Renal pelvis (tissue), 4 donors: ENCODE measurements around the gene EMP3. TPM values are rescaled to one million over a fixed set of nuclear protein-coding genes. Genes with fewer than 3 reads are reported as not detected.

Source experiments
- DNase-seq: peaks from one replicate; pipeline ENCODE4 v3.0.0-alpha.2; 2013
- polyA plus RNA-seq, 3 donors: library from polyadenylated mRNA; unstranded; fragments of 120-200 nt; gene quantifications; one replicate each; pipeline ENCODE4 v1.2.1, GENCODE V29; 2013; ENCODE audit not compliant: insufficient read length in 3 of 3

The EMP3 gene
- polyA plus RNA-seq, 3 donors = 61.0 to 85.5 (median 67.3) TPM

GRCh38 chr19:48340995-48341394 is 15.6 kb downstream of the EMP3 start:
- DNase-seq = no peak

GRCh38 chr19:48341515-48342413 is 16.4 kb downstream of the EMP3 start:
- DNase-seq = no peak

- DNase-seq = no peak
Observed at GRCh38 chr19:48342414-48342738, 17.0 kb downstream of the EMP3 start.

DNA sequence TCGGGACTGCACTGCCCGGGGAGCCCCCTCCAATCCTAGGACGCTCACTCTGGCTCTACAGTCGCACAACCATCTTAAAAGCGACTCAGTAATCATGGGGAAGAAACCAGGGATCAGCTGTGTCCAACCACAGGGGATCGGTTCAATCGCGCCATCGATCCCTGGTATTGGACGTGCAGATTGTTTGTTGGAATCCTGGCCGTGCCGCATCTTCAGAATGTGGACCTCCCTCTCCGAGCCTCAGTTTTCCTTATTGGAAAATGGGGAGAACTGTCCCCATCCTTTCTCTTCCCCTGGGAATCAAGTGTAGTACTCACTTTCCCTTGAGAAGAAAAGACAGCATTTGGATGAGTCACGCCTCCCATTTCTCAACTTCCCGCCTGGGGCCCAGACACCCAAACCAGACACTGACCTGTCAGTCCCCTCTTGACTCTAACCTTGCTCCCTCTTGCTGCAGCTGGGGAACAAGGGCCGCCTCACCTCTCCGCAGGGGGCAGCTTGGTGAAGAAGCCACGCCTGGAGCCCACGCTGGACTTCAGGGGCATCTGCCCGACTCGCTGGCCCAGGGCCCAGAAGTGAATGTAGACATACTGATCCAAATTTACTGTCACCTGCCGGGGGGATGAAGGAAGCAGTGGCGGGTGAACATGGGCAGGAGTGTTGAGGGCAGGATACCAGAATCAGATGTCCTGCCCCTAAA is 17.6 kb downstream of the EMP3 start:
- DNase-seq = no peak

GRCh38 chr19:48344892-48345291 is 19.5 kb downstream of the EMP3 start:
- DNase-seq = no peak

- no peak for DNase-seq
Observed at GRCh38 chr19:48346191-48346590, 20.8 kb downstream of the EMP3 start.

GRCh38 chr19:48348045-48348444 is 22.7 kb downstream of the EMP3 start:
- DNase-seq = no peak

DNA sequence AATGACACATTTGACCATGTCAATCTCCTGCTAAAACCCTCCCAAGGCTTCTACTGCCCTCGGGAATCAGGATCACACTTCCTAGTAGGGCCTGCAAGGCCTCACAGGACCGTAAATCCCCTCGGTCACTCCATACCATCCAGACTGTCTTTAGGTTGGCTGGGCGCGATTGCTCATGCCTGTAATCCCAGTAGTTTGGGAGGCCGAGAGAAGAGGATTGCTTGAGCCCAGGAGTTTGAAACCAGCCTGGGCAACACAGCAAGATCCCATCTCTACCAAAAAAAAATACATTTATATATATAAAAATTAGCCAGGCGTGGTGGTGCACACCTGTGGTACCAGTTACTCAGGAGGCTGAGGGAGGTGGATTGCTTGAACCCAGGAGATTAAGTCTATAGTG is 23.4 kb downstream of the EMP3 start:
- DNase-seq = no peak

GRCh38 chr19:48350856-48351255 is 25.5 kb downstream of the EMP3 start:
- no peak for DNase-seq

GRCh38 chr19:48351341-48351752 is 26.0 kb downstream of the EMP3 start:
- DNase-seq = no peak

DNA sequence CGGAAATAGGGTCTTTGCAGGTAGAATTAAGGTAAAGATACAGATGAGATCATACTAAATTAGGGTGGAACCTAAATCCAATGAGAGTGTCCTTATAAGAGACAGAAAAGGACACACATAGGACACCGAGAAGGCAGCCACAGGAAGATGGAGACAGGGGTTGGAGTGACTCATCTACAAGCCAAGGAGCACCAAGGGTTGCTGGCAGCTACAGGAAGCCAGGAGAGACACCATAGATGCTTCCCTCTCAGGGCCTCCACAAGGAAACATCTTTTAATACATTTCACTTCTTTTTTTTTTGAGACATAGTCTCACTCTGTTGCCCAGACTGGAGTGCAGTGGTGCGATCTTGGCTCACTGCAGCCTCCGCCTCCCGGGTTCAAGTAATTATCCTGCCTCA is 28.3 kb downstream of the EMP3 start:
- no peak for DNase-seq

- DNase-seq = no peak
Observed at GRCh38 chr19:48354332-48354992, 29.1 kb downstream of the EMP3 start.

DNA sequence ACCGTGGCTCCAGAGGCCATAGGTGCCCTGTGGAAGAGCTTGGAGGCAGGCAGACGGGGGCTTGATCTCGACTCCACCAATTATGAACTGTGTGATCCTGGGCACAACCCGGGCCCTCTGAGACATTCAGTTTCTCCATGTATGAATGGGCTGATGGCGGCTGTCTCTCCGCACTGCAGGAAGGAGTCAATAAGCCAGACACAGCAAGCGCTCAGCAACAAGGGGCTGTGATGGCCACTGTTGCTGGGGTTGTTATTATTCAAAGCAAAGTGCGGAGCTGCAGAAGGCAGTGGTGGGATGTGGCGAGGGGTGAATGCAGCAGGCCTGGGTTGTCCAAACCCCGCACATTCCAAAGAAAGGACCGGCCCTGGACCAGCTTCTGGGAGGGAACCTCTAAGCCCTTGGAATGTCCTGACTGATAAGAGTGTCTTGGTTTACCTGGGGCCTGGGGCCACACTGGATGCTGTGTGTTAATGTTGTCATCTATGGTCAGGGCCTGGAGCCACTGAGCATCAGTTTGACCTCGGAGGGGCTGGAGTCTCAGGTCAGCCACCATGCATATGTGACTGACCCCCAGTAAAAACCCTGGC is 30.1 kb downstream of the EMP3 start:
- no peak for DNase-seq

DNA sequence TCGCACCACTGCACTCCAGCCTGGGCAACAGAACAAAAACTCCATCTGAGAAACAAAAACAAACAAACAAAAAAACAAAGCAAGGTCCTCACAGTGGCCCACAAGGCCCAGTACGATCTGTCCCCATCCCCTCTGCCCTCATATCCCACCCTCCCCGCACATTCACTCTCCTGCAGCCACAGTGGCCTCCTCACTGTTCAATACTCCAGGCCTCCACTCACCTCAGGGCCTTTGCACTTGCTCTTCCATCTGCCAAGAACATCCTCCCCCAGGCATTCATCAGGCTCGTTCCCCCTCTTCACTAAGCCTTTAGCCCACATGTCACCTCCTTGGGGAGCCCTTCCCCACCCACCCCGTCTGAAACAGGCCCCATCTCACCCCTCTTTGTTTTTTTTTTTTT is 33.8 kb downstream of the EMP3 start:
- DNase-seq = no peak

- DNase-seq = no peak
Observed at GRCh38 chr19:48361912-48362311, 36.6 kb downstream of the EMP3 start.

- DNase-seq = peak; percentile 96
Observed at GRCh38 chr19:48362716-48363499, 37.6 kb downstream of the EMP3 start.

GRCh38 chr19:48363500-48363809 is 38.1 kb downstream of the EMP3 start:
- no peak for DNase-seq

DNA sequence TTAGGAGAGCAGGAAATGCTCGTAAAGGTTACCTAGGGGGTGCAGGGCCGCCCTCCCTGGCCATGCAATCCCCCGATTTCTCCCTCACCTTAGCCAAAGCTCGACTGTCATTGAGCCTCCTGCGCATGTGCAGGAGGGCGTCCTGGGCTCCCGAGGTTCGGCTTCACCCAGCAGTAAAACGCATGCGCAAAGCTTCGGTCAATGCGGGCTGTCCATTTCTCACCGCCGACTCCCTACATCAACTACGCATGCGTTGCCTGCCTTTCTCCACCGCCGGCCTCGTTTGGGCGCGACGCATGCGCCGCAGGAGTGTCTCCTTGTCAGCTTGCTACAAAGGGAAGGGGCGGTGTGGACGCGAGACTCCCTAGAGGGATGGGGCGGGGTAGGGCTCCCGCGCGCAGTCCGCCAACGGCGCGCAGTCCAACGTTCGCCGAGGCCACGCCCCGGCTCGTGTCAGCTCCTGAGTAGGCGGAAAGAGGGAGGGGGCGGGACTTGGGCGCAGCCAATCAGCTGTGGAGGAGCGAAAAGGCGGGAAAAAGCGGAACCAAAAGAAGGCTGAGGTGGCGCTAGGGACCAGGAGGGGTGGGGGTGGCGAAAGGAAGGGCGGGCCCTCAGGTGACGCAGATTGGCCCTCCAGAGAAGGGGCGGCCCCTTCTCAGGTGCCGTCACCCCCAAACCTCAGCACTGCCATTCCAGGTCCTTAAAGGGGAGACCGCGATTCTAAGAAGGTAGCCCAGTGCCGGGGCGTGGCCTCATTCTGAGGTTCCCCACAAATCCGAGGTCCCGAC is 38.7 kb downstream of the EMP3 start, which contains the start of the genes SYNGR4 and TMEM143:
TSS of gene SYNGR4 (plus strand) at position 558 of the 788 bp plus-strand sequence. CDS start 1,476 bp downstream, outside the sequence.
TSS of gene TMEM143 (minus strand) at position 131 of the 788 bp plus-strand sequence. CDS start at position 111, 20 bp downstream.
- DNase-seq = peak; percentile 100

GRCh38 chr19:48364598-48365348 is 39.4 kb downstream of the EMP3 start:
- DNase-seq = no peak

DNA sequence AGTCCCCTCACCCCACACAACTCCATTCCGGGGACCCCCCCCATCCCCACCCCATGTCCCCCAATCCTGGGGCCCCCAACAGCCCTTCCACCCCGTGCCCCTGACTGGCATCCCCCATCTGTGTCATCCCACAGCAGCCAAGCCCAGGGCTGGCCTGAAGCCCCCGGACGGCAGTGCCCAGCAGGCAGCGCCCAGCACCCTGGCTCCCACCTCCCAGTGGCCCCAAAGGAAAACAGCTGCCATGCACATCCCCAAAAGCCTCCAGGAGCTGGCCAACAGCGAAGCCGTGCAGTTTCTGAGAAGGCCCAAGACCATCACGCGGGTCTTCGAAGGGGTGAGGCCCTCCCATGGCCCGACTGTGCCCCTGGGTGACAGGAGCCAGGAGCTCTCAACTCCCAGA is 40.2 kb downstream of the EMP3 start:
- no peak for DNase-seq
